IMR-90 (cell line): ENCODE data around the gene TRDN. TPM values are rescaled to one million over a fixed set of nuclear protein-coding genes. Genes with fewer than 3 reads are reported as not detected.

Experiments used
- ATAC-seq: fragments of 200-7000 bp; cut with Tn5 transposase; 2 replicates; pipeline ENCODE4 v1.9.1; 2020; ENCODE audit warnings: low read depth, mild to moderate bottlenecking, moderate library complexity
- BruUV-seq: library from RNA; stranded (reverse); fragments of 400-500 nt; replicated peaks from 2 replicates; lab custom pipeline; 2021; lab: Mats Ljungman, UMichigan
- CTCF ChIA-PET: fragments of 300-600 bp; formaldehyde crosslinking; extraction: SDS; loops from one replicate; lab custom pipeline; 2021; ENCODE audit warnings: antibody characterized with exemption; lab: Yijun Ruan, JAX
- POLR2A ChIA-PET: fragments of 300-600 bp; sonication (Branson Sonifier 250); formaldehyde crosslinking; loops from one replicate; lab custom pipeline; 2022; ENCODE audit warnings: antibody characterized with exemption; ENCODE audit not compliant: unreplicated experiment; lab: Charles Lee
- DNase-seq: peaks from one replicate; pipeline ENCODE4 v3.0.0; 2013
- H2AFZ ChIP-seq: replicated peaks from 2 replicates; pipeline ENCODE3; 2013; ENCODE audit warnings: low read length, mild to moderate bottlenecking; ENCODE audit not compliant: poor library complexity
- H2AK5ac ChIP-seq: 2 replicates; pipeline ENCODE4 v1.6.1; 2013; ENCODE audit warnings: low read depth, low read length, inconsistent platforms
- H2AK9ac ChIP-seq: replicated peaks from 2 replicates; pipeline ENCODE3; 2013; ENCODE audit warnings: mild to moderate bottlenecking, low read depth, low read length, moderate library complexity; ENCODE audit not compliant: poor library complexity
- H2BK120ac ChIP-seq: 2 replicates; pipeline ENCODE4 v1.6.1; 2013; ENCODE audit warnings: low read depth, low read length, inconsistent platforms
- H2BK15ac ChIP-seq: 3 replicates; pipeline ENCODE4 v1.6.1; 2013; ENCODE audit warnings: low read depth, low read length, inconsistent platforms
- H2BK20ac ChIP-seq: 2 replicates; pipeline ENCODE4 v1.6.1; 2013; ENCODE audit warnings: low read depth, mild to moderate bottlenecking, inconsistent platforms, low read length, moderate library complexity
- H2BK5ac ChIP-seq: 2 replicates; pipeline ENCODE4 v1.6.1; 2013; ENCODE audit warnings: mild to moderate bottlenecking, low read depth, low read length, inconsistent platforms; ENCODE audit not compliant: poor library complexity, severe bottlenecking
- H3K14ac ChIP-seq: replicated peaks from 2 replicates; pipeline ENCODE4 v1.6.1; 2013; ENCODE audit warnings: low read depth, low read length, inconsistent platforms
- H3K18ac ChIP-seq: 2 replicates; pipeline ENCODE4 v1.6.1; 2013; ENCODE audit warnings: low read depth, low read length, control low read depth
- H3K23ac ChIP-seq: 2 replicates; pipeline ENCODE4 v1.6.1; 2013; ENCODE audit warnings: low read depth, low read length, inconsistent platforms
- H3K27ac ChIP-seq: 2 replicates; pipeline ENCODE4 v1.5.1; 2013; ENCODE audit warnings: mild to moderate bottlenecking, control low read depth, low read length; ENCODE audit not compliant: insufficient read depth
- H3K27me3 ChIP-seq: 2 replicates; pipeline ENCODE4 v1.6.1; 2013; ENCODE audit warnings: low read length; ENCODE audit not compliant: control insufficient read depth, insufficient read depth
- H3K36me3 ChIP-seq: 2 replicates; pipeline ENCODE4 v1.6.1; 2013; ENCODE audit warnings: low read length, mixed read lengths; ENCODE audit not compliant: control insufficient read depth, insufficient read depth
- H3K4ac ChIP-seq: 2 replicates; pipeline ENCODE4 v1.6.1; 2013; ENCODE audit warnings: low read depth, low read length, inconsistent platforms
- H3K4me1 ChIP-seq: 2 replicates; pipeline ENCODE4 v1.6.1; 2013; ENCODE audit warnings: low read length, mixed read lengths; ENCODE audit not compliant: control insufficient read depth, insufficient read depth
- H3K4me2 ChIP-seq: 2 replicates; pipeline ENCODE4 v1.6.1; 2013; ENCODE audit warnings: low read depth, mild to moderate bottlenecking, control low read depth, low read length, moderate library complexity
- H3K4me3 ChIP-seq: 2 replicates; pipeline ENCODE4 v1.5.1; 2013; ENCODE audit warnings: low read depth, mild to moderate bottlenecking, control low read depth, low read length, moderate library complexity; ENCODE audit not compliant: insufficient read depth
- H3K56ac ChIP-seq: 2 replicates; pipeline ENCODE4 v1.6.1; 2013; ENCODE audit warnings: low read length, inconsistent platforms; ENCODE audit not compliant: insufficient read depth; ENCODE audit errors: extremely low read depth
- H3K79me1 ChIP-seq, 2 experiments: 2 replicates each; pipeline ENCODE4 v1.6.1; 2013; ENCODE audit warnings: low read length in 2 of 2, inconsistent platforms in 1 of 2, low read depth in 1 of 2
- H3K9ac ChIP-seq: 2 replicates; pipeline ENCODE4 v1.6.1; 2013; ENCODE audit warnings: low read depth, low read length, control low read depth
- H3K9me1 ChIP-seq: 2 replicates; pipeline ENCODE4 v1.6.1; 2013; ENCODE audit warnings: low read length, inconsistent platforms; ENCODE audit not compliant: insufficient read depth
- H3K9me3 ChIP-seq: 2 replicates; pipeline ENCODE4 v1.6.1; 2013; ENCODE audit warnings: low read length; ENCODE audit not compliant: control insufficient read depth, insufficient read depth
- H4K20me1 ChIP-seq: 2 replicates; pipeline ENCODE4 v1.6.1; 2013; ENCODE audit warnings: low read length, inconsistent platforms; ENCODE audit not compliant: insufficient read depth
- H4K5ac ChIP-seq: 2 replicates; pipeline ENCODE4 v1.6.1; 2013; ENCODE audit warnings: mild to moderate bottlenecking, low read depth, low read length, control low read depth
- H4K8ac ChIP-seq, 2 experiments: 2 replicates each; pipeline ENCODE4 v1.6.1; 2013; ENCODE audit warnings: low read depth in 2 of 2, low read length in 2 of 2, control low read depth in 1 of 2, inconsistent platforms in 1 of 2
- H4K91ac ChIP-seq: 2 replicates; pipeline ENCODE4 v1.6.1; 2013; ENCODE audit warnings: low read depth, low read length, inconsistent platforms; ENCODE audit not compliant: insufficient read depth
- MAZ ChIP-seq: IDR thresholded peaks from 2 replicates; pipeline ENCODE4 v1.6.1; 2012; ENCODE audit warnings: low read depth, mild to moderate bottlenecking, low read length, improper control_type of control experiment, moderate library complexity, borderline replicate concordance
- POLR2A ChIP-seq: IDR thresholded peaks from 2 replicates; pipeline ENCODE4 v1.6.1; 2012; ENCODE audit warnings: mild to moderate bottlenecking, low read depth, low read length
- RFX5 ChIP-seq: IDR thresholded peaks from 2 replicates; pipeline ENCODE4 v1.8.0; 2012; ENCODE audit warnings: low read depth, mild to moderate bottlenecking, low read length, moderate library complexity
- WGBS, 2 experiments: methylation state at CpG; one replicate each; pipeline versions ENCODE4 v1.1.5 to v1.1.7; 2013; ENCODE audit warnings: missing lambda C conversion rate in 2 of 2; ENCODE audit not compliant: insufficient read length in 1 of 2; ENCODE audit errors: extremely low coverage in 2 of 2; 5-methylcytosine and 5-hydroxymethylcytosine counted together
- dilution Hi-C: fragments of 300-500 bp; cut with HindIII; formaldehyde crosslinking; loops from one replicate; pipeline ENCODE4 v1.14.3; 2018; ENCODE audit warnings: low sequenced_read_pairs; ENCODE audit not compliant: unreplicated experiment
- in situ Hi-C: fragments of 300-500 bp; cut with MboI; formaldehyde crosslinking; loops from 3 replicates; pipeline ENCODE4 v1.14.3; 2019; ENCODE audit warnings: low sequenced_read_pairs, inconsistent platforms, mixed read lengths
- intact Hi-C: fragments of 100-400 bp; cut with micrococcal nuclease; formaldehyde crosslinking; loops from 2 replicates; pipeline ENCODE4 v1.10.0; 2022
- polyA plus RNA-seq, 3 experiments: library from polyadenylated mRNA; depleted of rRNA; stranded (reverse); fragments of >200 nt; gene quantifications; 2 replicates each; pipeline ENCODE4 v1.2.3, GENCODE V29; 2012; ENCODE audit warnings: low replicate concordance in 1 of 3
- total RNA-seq: library from RNA; depleted of rRNA; stranded (reverse); fragments of >200 nt; gene quantifications from 2 replicates; pipeline ENCODE4 v1.2.3, GENCODE V29; 2012

The TRDN gene
- total and polyA plus RNA-seq, 2 of the 4 experiments (the other 2 are of a cell fraction), result not detected

GRCh38 chr6:123604067-123604466 is 32.7 kb downstream of the TRDN start:
- Histone ChIP-seq H3K9me3 (peaks cover 3% of the 10 kb centered on the region; the same call in 1 of the 2 replicates), H3K4me1 (no peaks in the 10 kb centered on the region), H2AFZ (no peak overlapping the region), H3K18ac (no peak overlapping the region), H2BK20ac (no peak overlapping the region), H3K4me2 (no peak overlapping the region), H3K9ac (no peak overlapping the region), H3K56ac (no peak overlapping the region), H3K36me3 (no peaks in the 10 kb centered on the region), H2BK15ac (no peak overlapping the region), H4K20me1 (no peaks in the 10 kb centered on the region), H4K8ac (no peak overlapping the region), H3K4me3 (no peak overlapping the region), H2AK5ac (no peak overlapping the region), H3K14ac (no peak overlapping the region), H2AK9ac (no peak overlapping the region), H4K5ac (no peak overlapping the region), H3K27ac (no peak overlapping the region), H3K79me1 (no peaks in the 10 kb centered on the region), H2BK5ac (no peak overlapping the region), H3K27me3 (no peaks in the 10 kb centered on the region), H3K9me1 (no peaks in the 10 kb centered on the region), H3K23ac (no peak overlapping the region), H3K4ac (no peak overlapping the region), H2BK120ac (no peak overlapping the region), H4K91ac (no peak overlapping the region)
- TF ChIP-seq MAZ (no peak), RFX5 (no peak), POLR2A (no peak)
- dilution Hi-C loops, result no loop called here
- WGBS, 2 experiments, result no CpG with 5 or more reads among the region's 6 CpGs
- CTCF ChIA-PET, result no interaction called here
- intact Hi-C loops, result no loop called here
- in situ Hi-C loops, result no loop called here
- BruUV-seq, result no TSS peak
- DNase-seq (no peak), ATAC-seq (no peak)
- POLR2A ChIA-PET, result no interaction called here
